ENCODE measurements around the gene ETF1. TPM values are rescaled to one million over a fixed set of nuclear protein-coding genes. Genes with fewer than 3 reads are reported as not detected.
A peak's percentile ranks its signal among the peaks of the same experiment; 100 is the strongest.

ETF1 gene
- total RNA-seq, 1 donor from 2014 or later, result 63.1 TPM

- no peak for DNase-seq (ENCODE audit: low spot score)
Observed at GRCh38 chr5:138563340-138564118, 20.5 kb upstream of the ETF1 start.

- no peak for DNase-seq (ENCODE audit: low spot score)
Observed at GRCh38 chr5:138560971-138561370, 17.9 kb upstream of the ETF1 start.

GRCh38 chr5:138559937-138560336 lies 16.9 kb upstream of the ETF1 start:
- DNase-seq (ENCODE audit: low spot score), result no peak

GRCh38 chr5:138557677-138558076 lies 14.6 kb upstream of the ETF1 start:
- no peak for DNase-seq (ENCODE audit: low spot score)

- no peak for DNase-seq (ENCODE audit: low spot score)
Observed at GRCh38 chr5:138554143-138554542, 11.1 kb upstream of the ETF1 start.

- no peak for DNase-seq (ENCODE audit: low spot score)
Observed at GRCh38 chr5:138553437-138554095, 10.5 kb upstream of the ETF1 start.

- DNase-seq (ENCODE audit: low spot score), result no peak
Observed at GRCh38 chr5:138552657-138553056, 9.6 kb upstream of the ETF1 start.

- no peak for DNase-seq (ENCODE audit: low spot score)
Observed at GRCh38 chr5:138549414-138549813, 6.4 kb upstream of the ETF1 start.

- DNase-seq (ENCODE audit: low spot score), result no peak
Observed at GRCh38 chr5:138545919-138546562, 3.0 kb upstream of the ETF1 start.

GRCh38 chr5:138544181-138545134 lies 1.4 kb upstream of the ETF1 start:
- DNase-seq (ENCODE audit: low spot score), result no peak

- DNase-seq (ENCODE audit: low spot score), result no peak
Observed at GRCh38 chr5:138543730-138544104, 681 bp upstream of the ETF1 start.

GRCh38 chr5:138542180-138542955 lies 668 bp downstream of the ETF1 start:
- peak; percentile 11 for DNase-seq (ENCODE audit: low spot score)

GRCh38 chr5:138541511-138542179 lies 1.4 kb downstream of the ETF1 start:
- DNase-seq (ENCODE audit: low spot score), result no peak

- no peak for DNase-seq (ENCODE audit: low spot score)
Observed at GRCh38 chr5:138539791-138540190, 3.2 kb downstream of the ETF1 start.

GRCh38 chr5:138538943-138539627 lies 4.0 kb downstream of the ETF1 start:
- DNase-seq (ENCODE audit: low spot score), result no peak

- no peak for DNase-seq (ENCODE audit: low spot score)
Observed at GRCh38 chr5:138536665-138537315, 6.2 kb downstream of the ETF1 start.

- DNase-seq (ENCODE audit: low spot score), result no peak
Observed at GRCh38 chr5:138536215-138536614, 6.8 kb downstream of the ETF1 start.

GRCh38 chr5:138533973-138534941 lies 8.8 kb downstream of the ETF1 start:
- DNase-seq (ENCODE audit: low spot score), result no peak

All from mucosa of gallbladder (tissue), 1 donor.